ENCODE results near the gene HNRNPAB.

DNA sequence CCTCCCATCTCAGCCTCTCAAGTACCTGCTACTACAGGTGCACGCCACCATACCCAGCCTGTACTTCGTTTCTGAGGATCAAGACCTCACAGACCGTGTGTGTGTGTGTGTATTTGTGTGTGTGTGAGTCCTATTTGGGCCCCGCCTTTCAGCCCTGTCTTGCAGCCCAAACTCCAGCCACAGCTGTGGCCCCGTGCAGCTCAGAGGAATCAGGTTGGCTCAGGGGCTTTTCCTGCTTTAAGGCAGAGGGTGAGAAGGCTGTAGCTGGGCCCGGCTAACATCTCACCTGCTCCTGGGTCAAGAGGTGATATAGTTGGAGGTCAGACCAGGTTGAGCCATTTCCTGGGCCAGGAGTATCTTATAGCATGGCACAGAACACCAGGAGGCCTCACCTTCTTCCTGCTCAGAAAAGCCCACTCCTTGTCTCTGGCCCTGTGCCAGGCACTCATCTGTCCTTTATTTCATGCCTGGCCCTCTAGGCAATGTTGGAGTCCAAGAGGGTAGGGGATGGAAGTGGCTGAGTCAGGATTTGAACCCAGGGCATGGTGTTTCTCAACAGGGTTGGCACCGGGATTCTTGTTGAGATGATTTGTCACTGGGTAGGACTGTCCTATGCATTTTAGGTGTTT, 29.9 kb downstream of the HNRNPAB start:
- no peak for TF ChIP-seq CTCF (conservative IDR thresholded peaks at IDR 0.05; ENCODE audit: low read length)
- no peak for TF ChIP-seq EZH2phosphoT487 (IDR thresholded peaks at IDR 0.05; ENCODE audit: borderline replicate concordance)
